ENCODE data around the gene MAGI2.

Gene MAGI2

GRCh38 chr7:78146546-78146945 lies 1306.9 kb downstream of the MAGI2 start:
- Histone ChIP-seq H3K4me3 (ENCODE audit: low read depth in 1 of 2, low read length in 1 of 2) (no peak overlapping the region), H3K36me3 (no peaks in the 10 kb centered on the region), H3K27me3 (no peaks in the 10 kb centered on the region), H3K4me1 (ENCODE audit: control insufficient read depth in 1 of 2, insufficient read depth in 1 of 2, low read depth in 1 of 2, low read length in 1 of 2) (no peaks in the 10 kb centered on the region), H3K9me3 (no peaks in the 10 kb centered on the region), H3K27ac (no peak overlapping the region)
- no peak for TF ChIP-seq CTCF (IDR thresholded peaks at IDR 0.05)

- H3K27me3 ChIP-seq: no peaks in the 10 kb centered on the region
- no peak for TF ChIP-seq CTCF (IDR thresholded peaks at IDR 0.05)
Observed at GRCh38 chr7:78143661-78144060, 1309.8 kb downstream of the MAGI2 start.

GRCh38 chr7:78141522-78142281 lies 1311.8 kb downstream of the MAGI2 start:
- TF ChIP-seq CTCF (IDR thresholded peaks at IDR 0.05): no peak
- no peak overlapping the region for H3K4me3 ChIP-seq (ENCODE audit: low read depth in 1 of 2, low read length in 1 of 2)
- no peaks in the 10 kb centered on the region for H3K9me3 ChIP-seq
- H3K27ac ChIP-seq: no peak overlapping the region
- no peaks in the 10 kb centered on the region for H3K4me1 ChIP-seq (ENCODE audit: control insufficient read depth in 1 of 2, insufficient read depth in 1 of 2, low read depth in 1 of 2, low read length in 1 of 2)
- H3K27me3 ChIP-seq: no peaks in the 10 kb centered on the region
- no peaks in the 10 kb centered on the region for H3K36me3 ChIP-seq

More at GRCh38 chr7:78143661-78144060, 1309.8 kb downstream of the MAGI2 start:
- Histone ChIP-seq H3K36me3 (no peaks in the 10 kb centered on the region), H3K4me1 (ENCODE audit: control insufficient read depth in 1 of 2, insufficient read depth in 1 of 2, low read depth in 1 of 2, low read length in 1 of 2) (no peaks in the 10 kb centered on the region), H3K9me3 (no peaks in the 10 kb centered on the region), H3K4me3 (ENCODE audit: low read depth in 1 of 2, low read length in 1 of 2) (no peak overlapping the region), H3K27ac (no peak overlapping the region)

- Histone ChIP-seq H3K27me3 (no peaks in the 10 kb centered on the region), H3K27ac (no peak overlapping the region), H3K36me3 (no peaks in the 10 kb centered on the region), H3K4me3 (ENCODE audit: low read depth in 1 of 2, low read length in 1 of 2) (no peak overlapping the region), H3K9me3 (no peaks in the 10 kb centered on the region), H3K4me1 (ENCODE audit: control insufficient read depth in 1 of 2, insufficient read depth in 1 of 2, low read depth in 1 of 2, low read length in 1 of 2) (no peaks in the 10 kb centered on the region)
- no peak for TF ChIP-seq CTCF (IDR thresholded peaks at IDR 0.05)
Observed at GRCh38 chr7:78140109-78140508, 1313.4 kb downstream of the MAGI2 start.

GRCh38 chr7:78139335-78139734 lies 1314.1 kb downstream of the MAGI2 start:
- Histone ChIP-seq H3K9me3 (no peaks in the 10 kb centered on the region), H3K27ac (no peak overlapping the region), H3K27me3 (no peaks in the 10 kb centered on the region), H3K4me1 (ENCODE audit: control insufficient read depth in 1 of 2, insufficient read depth in 1 of 2, low read depth in 1 of 2, low read length in 1 of 2) (no peaks in the 10 kb centered on the region), H3K4me3 (ENCODE audit: low read depth in 1 of 2, low read length in 1 of 2) (no peak overlapping the region), H3K36me3 (no peaks in the 10 kb centered on the region)
- no peak for TF ChIP-seq CTCF (IDR thresholded peaks at IDR 0.05)

Data from neutrophil (primary cell).